Effector CD4-positive, alpha-beta T cell (primary cell): ENCODE results near the gene MACROD2.

ENCODE experiments used
- DNase-seq: peaks from one replicate; pipeline ENCODE4 v3.0.0-alpha.2; 2020

MACROD2 gene

GRCh38 chr20:14929388-14929787, 934.1 kb downstream of the MACROD2 start:
- no peak for DNase-seq

GRCh38 chr20:14932040-14932439, 936.7 kb downstream of the MACROD2 start:
- DNase-seq = no peak

GRCh38 chr20:14935285-14935684, 940.0 kb downstream of the MACROD2 start:
- no peak for DNase-seq

- DNase-seq = no peak
These were observed 941.7 kb downstream of the MACROD2 start for GRCh38 chr20:14937021-14937420.

GRCh38 chr20:14937846-14938245, 942.5 kb downstream of the MACROD2 start:
- no peak for DNase-seq

- DNase-seq = no peak
These were observed 952.2 kb downstream of the MACROD2 start for GRCh38 chr20:14947536-14947935.

- no peak for DNase-seq
These were observed 952.6 kb downstream of the MACROD2 start for GRCh38 chr20:14947946-14948345.

- DNase-seq = no peak
These were observed 953.1 kb downstream of the MACROD2 start for GRCh38 chr20:14948416-14948815.

- no peak for DNase-seq
These were observed 955.3 kb downstream of the MACROD2 start for GRCh38 chr20:14950633-14951032.

GRCh38 chr20:14951105-14951504, 955.8 kb downstream of the MACROD2 start:
- no peak for DNase-seq

GRCh38 chr20:14951707-14952418, 956.5 kb downstream of the MACROD2 start:
- DNase-seq = no peak

GRCh38 chr20:14953736-14954135, 958.4 kb downstream of the MACROD2 start:
- no peak for DNase-seq

- no peak for DNase-seq
These were observed 960.1 kb downstream of the MACROD2 start for GRCh38 chr20:14955399-14955798.

GRCh38 chr20:14956026-14956425, 960.7 kb downstream of the MACROD2 start:
- DNase-seq = no peak

GRCh38 chr20:14956538-14956937, 961.2 kb downstream of the MACROD2 start:
- no peak for DNase-seq

GRCh38 chr20:14957402-14957801, 962.1 kb downstream of the MACROD2 start:
- no peak for DNase-seq

GRCh38 chr20:14958626-14959025, 963.3 kb downstream of the MACROD2 start:
- DNase-seq = no peak

- DNase-seq = no peak
These were observed 964.5 kb downstream of the MACROD2 start for GRCh38 chr20:14959506-14960475.

- DNase-seq = no peak
These were observed 965.5 kb downstream of the MACROD2 start for GRCh38 chr20:14960831-14961230.

GRCh38 chr20:14963262-14963663, 967.9 kb downstream of the MACROD2 start:
- DNase-seq = no peak

GRCh38 chr20:14966203-14966602, 970.9 kb downstream of the MACROD2 start:
- no peak for DNase-seq

- no peak for DNase-seq
These were observed 971.5 kb downstream of the MACROD2 start for GRCh38 chr20:14966808-14967207.

GRCh38 chr20:14972256-14972655, 976.9 kb downstream of the MACROD2 start:
- DNase-seq = no peak

GRCh38 chr20:14972690-14973089, 977.4 kb downstream of the MACROD2 start:
- DNase-seq = no peak
